ENCODE data around the gene SSTR4.

SSTR4 gene

GRCh38 chr20:23039885-23040508 is 4.9 kb downstream of the SSTR4 start:
- in situ Hi-C loops (cut with MboI; ENCODE audit: low sequenced_read_pairs), result no loop called here

- in situ Hi-C loops (cut with MboI; ENCODE audit: low sequenced_read_pairs), result no loop called here
These were observed 7.2 kb downstream of the SSTR4 start for GRCh38 chr20:23042270-23042669.

- in situ Hi-C loops (cut with MboI; ENCODE audit: low sequenced_read_pairs), result no loop called here
These were observed 8.3 kb downstream of the SSTR4 start for GRCh38 chr20:23043376-23043775.

GRCh38 chr20:23046431-23046830 is 11.3 kb downstream of the SSTR4 start:
- in situ Hi-C loops (cut with MboI; ENCODE audit: low sequenced_read_pairs), result no loop called here

GRCh38 chr20:23047001-23047737 is 12.1 kb downstream of the SSTR4 start:
- in situ Hi-C loops (cut with MboI; ENCODE audit: low sequenced_read_pairs), result no loop called here

GRCh38 chr20:23047738-23048214 is 12.7 kb downstream of the SSTR4 start:
- in situ Hi-C loops (cut with MboI; ENCODE audit: low sequenced_read_pairs), result no loop called here

- in situ Hi-C loops (cut with MboI; ENCODE audit: low sequenced_read_pairs), result no loop called here
These were observed 13.4 kb downstream of the SSTR4 start for GRCh38 chr20:23048283-23049200.

- in situ Hi-C loops (cut with MboI; ENCODE audit: low sequenced_read_pairs), result no loop called here
These were observed 14.3 kb downstream of the SSTR4 start, which contains the start of gene THBD for GRCh38 chr20:23049201-23050075. Gene THBD (minus strand): TSS chr20:23049672. CDS start chr20:23049504, 168 bp downstream.

- in situ Hi-C loops (cut with MboI; ENCODE audit: low sequenced_read_pairs), result no loop called here
These were observed 15.1 kb downstream of the SSTR4 start for GRCh38 chr20:23050076-23050838.

GRCh38 chr20:23050847-23051627 is 15.9 kb downstream of the SSTR4 start:
- in situ Hi-C loops (cut with MboI; ENCODE audit: low sequenced_read_pairs), result no loop called here

- in situ Hi-C loops (cut with MboI; ENCODE audit: low sequenced_read_pairs), result no loop called here
These were observed 17.8 kb downstream of the SSTR4 start for GRCh38 chr20:23052904-23053303.

- in situ Hi-C loops (cut with MboI; ENCODE audit: low sequenced_read_pairs), result no loop called here
These were observed 23.1 kb downstream of the SSTR4 start for GRCh38 chr20:23058240-23058639.

- in situ Hi-C loops (cut with MboI; ENCODE audit: low sequenced_read_pairs), result no loop called here
These were observed 23.9 kb downstream of the SSTR4 start for GRCh38 chr20:23059001-23059400.

GRCh38 chr20:23059846-23060245 is 24.7 kb downstream of the SSTR4 start:
- in situ Hi-C loops (cut with MboI; ENCODE audit: low sequenced_read_pairs), result no loop called here

GRCh38 chr20:23060629-23061028 is 25.5 kb downstream of the SSTR4 start:
- in situ Hi-C loops (cut with MboI; ENCODE audit: low sequenced_read_pairs), result no loop called here

- in situ Hi-C loops (cut with MboI; ENCODE audit: low sequenced_read_pairs), result no loop called here
These were observed 26.1 kb downstream of the SSTR4 start for GRCh38 chr20:23061262-23061661.

GRCh38 chr20:23061734-23062561 is 26.8 kb downstream of the SSTR4 start:
- in situ Hi-C loops (cut with MboI; ENCODE audit: low sequenced_read_pairs), result no loop called here

GRCh38 chr20:23062632-23063031 is 27.5 kb downstream of the SSTR4 start:
- in situ Hi-C loops (cut with MboI; ENCODE audit: low sequenced_read_pairs), result no loop called here
